Activated B cell treated with CpG ODN at 0.5 μM for 24 hours (primary cell): Measurements from ENCODE around the gene PAQR6. TPM values are rescaled to one million over a fixed set of nuclear protein-coding genes. Genes with fewer than 3 reads are reported as not detected.

ENCODE experiments used
- ATAC-seq: fragments of 200-7000 bp; cut with Tn5 transposase; one replicate; pipeline ENCODE4 v1.10.0; 2021; ENCODE audit warnings: low read depth, mild to moderate bottlenecking, moderate library complexity
- CTCF ChIA-PET: fragments of 350-600 bp; sonication (Branson Sonifier 250); formaldehyde crosslinking; loops from one replicate; lab custom pipeline; 2021; ENCODE audit warnings: antibody characterized with exemption; lab: Charles Lee
- POLR2A ChIA-PET: fragments of 350-600 bp; sonication (Branson Sonifier 250); formaldehyde crosslinking; loops from one replicate; lab custom pipeline; 2021; ENCODE audit warnings: antibody characterized with exemption; lab: Charles Lee
- DNase-seq: peaks from one replicate; pipeline ENCODE4 v3.0.0; 2022
- H3K27ac Mint-ChIP-seq: one replicate; pipeline ENCODE4 v1.8.0; 2020; ENCODE audit warnings: mixed read lengths
- H3K27me3 Mint-ChIP-seq: one replicate; pipeline ENCODE4 v1.8.0; 2021; ENCODE audit warnings: mixed read lengths
- H3K36me3 Mint-ChIP-seq: one replicate; pipeline ENCODE4 v1.8.0; 2021; ENCODE audit warnings: low read depth, mixed read lengths
- H3K4me1 Mint-ChIP-seq: one replicate; pipeline ENCODE4 v1.8.0; 2021; ENCODE audit warnings: mixed read lengths
- H3K4me3 Mint-ChIP-seq: one replicate; pipeline ENCODE4 v1.8.0; 2020; ENCODE audit warnings: mild to moderate bottlenecking, mixed read lengths
- H3K9me3 Mint-ChIP-seq: one replicate; pipeline ENCODE4 v1.8.0; 2020; ENCODE audit warnings: mixed read lengths
- CTCF ChIP-seq: fragments of 200-600 bp; IDR thresholded peaks from one replicate; pipeline ENCODE4 v1.8.0; 2022; ENCODE audit warnings: antibody characterized with exemption, mild to moderate bottlenecking
- intact Hi-C: fragments of 100-400 bp; cut with micrococcal nuclease; formaldehyde crosslinking; loops from one replicate; pipeline ENCODE4 v1.15.1; 2024
- total RNA-seq: library from RNA; stranded (reverse); gene quantifications from 2 replicates; pipeline ENCODE4 v1.2.3, GENCODE V29; 2022

The PAQR6 gene
- total RNA-seq, 1 donor from 2014 or later, result 1.6 TPM

DNA sequence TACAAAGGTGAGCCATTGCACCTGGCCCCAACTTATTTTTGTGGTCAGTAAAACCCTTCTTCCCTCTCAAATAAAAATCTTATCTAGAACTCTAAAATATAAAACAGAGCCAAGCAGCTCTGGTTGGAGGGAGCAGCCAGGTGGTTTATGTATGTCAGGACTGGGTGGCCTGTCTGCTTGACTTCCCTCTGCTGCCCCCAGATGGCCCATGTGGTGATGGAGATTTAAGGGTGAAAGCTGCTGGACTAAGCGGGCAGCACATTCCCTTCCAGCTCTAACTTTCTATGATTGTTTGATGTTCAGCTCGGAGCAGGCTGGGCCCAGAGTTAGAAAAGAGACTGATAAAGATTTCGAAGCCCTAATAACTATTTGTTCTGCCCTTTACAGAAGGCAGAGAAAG lies 11.9 kb upstream of the PAQR6 start:
- no peak for TF ChIP-seq CTCF
- Mint-ChIP-seq H3K27me3 (no peaks in the 10 kb centered on the region), H3K9me3 (no peaks in the 10 kb centered on the region), H3K27ac (no peak overlapping the region), H3K4me3 (no peak overlapping the region), H3K36me3 (peaks cover 83% of the 10 kb centered on the region), H3K4me1 (no peaks in the 10 kb centered on the region)
- ChIA-PET CTCF (no interaction called here), POLR2A (interaction anchor here (0.5 to 0.6 kb wide), 2 partner anchors 403 to 1014 kb away, joined by 3 read pairs; no protein-coding TSS in a partner anchor)
- intact Hi-C loops, result no loop called here
- DNase-seq, result no peak
- ATAC-seq, result no peak

- intact Hi-C loops, result no loop called here
- no peak overlapping the region for H3K27ac Mint-ChIP-seq
- POLR2A ChIA-PET, result interaction anchor here (0.5 kb wide), 1 partner anchor 803 kb away, joined by 3 read pairs; no protein-coding TSS in a partner anchor
- H3K4me1 Mint-ChIP-seq, result no peaks in the 10 kb centered on the region
- TF ChIP-seq CTCF, result no peak
- no peak overlapping the region for H3K4me3 Mint-ChIP-seq
- no peak for DNase-seq
- peaks cover 79% of the 10 kb centered on the region for H3K36me3 Mint-ChIP-seq
- CTCF ChIA-PET, result no interaction called here
- no peak for ATAC-seq
- no peaks in the 10 kb centered on the region for H3K27me3 Mint-ChIP-seq
- H3K9me3 Mint-ChIP-seq, result no peaks in the 10 kb centered on the region
Measured at GRCh38 chr1:156258859-156259258, 11.0 kb upstream of the PAQR6 start.

DNA sequence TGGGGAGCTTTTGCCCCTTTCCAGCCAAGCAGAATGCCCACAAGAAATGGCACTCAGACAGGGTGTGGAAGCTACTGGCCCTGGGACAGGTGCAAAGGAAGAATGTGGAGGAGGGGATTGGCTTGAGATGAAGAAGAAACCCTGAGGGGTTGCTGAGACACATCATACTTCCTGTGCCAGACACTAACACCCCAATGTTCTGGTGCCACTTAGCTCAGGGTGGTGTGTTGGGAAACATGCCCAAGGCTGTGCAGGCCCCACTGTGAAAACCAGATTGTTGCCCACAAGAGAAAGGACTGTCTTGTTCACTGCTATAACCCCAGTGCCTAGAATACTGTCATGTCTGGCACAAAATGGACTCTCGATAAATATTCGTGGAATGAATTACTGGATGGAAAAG lies 9.9 kb upstream of the PAQR6 start:
- ATAC-seq (no peak), DNase-seq (no peak)
- H3K4me1 Mint-ChIP-seq, result no peaks in the 10 kb centered on the region
- ChIA-PET CTCF (interaction anchor here (0.7 kb wide), 1 partner anchor 61 kb away, joined by 3 read pairs; no protein-coding TSS in a partner anchor), POLR2A (interaction anchor here (0.6 kb wide), 1 partner anchor 40 kb away, joined by 3 read pairs; no protein-coding TSS in a partner anchor)
- intact Hi-C loops, result no loop called here
- no peaks in the 10 kb centered on the region for H3K9me3 Mint-ChIP-seq
- no peak overlapping the region for H3K27ac Mint-ChIP-seq
- H3K27me3 Mint-ChIP-seq, result no peaks in the 10 kb centered on the region
- H3K4me3 Mint-ChIP-seq, result no peak overlapping the region
- TF ChIP-seq CTCF, result no peak
- peaks cover 79% of the 10 kb centered on the region for H3K36me3 Mint-ChIP-seq

- DNase-seq (no peak), ATAC-seq (no peak)
- H3K4me3 Mint-ChIP-seq, result no peak overlapping the region
- H3K27ac Mint-ChIP-seq, result no peak overlapping the region
- intact Hi-C loops, result no loop called here
- no peak for TF ChIP-seq CTCF
- no peaks in the 10 kb centered on the region for H3K4me1 Mint-ChIP-seq
- H3K9me3 Mint-ChIP-seq, result no peaks in the 10 kb centered on the region
- CTCF ChIA-PET, result no interaction called here
- no peaks in the 10 kb centered on the region for H3K27me3 Mint-ChIP-seq
- H3K36me3 Mint-ChIP-seq, result peaks cover 77% of the 10 kb centered on the region
- POLR2A ChIA-PET, result no interaction called here
Measured at GRCh38 chr1:156253634-156254033, 5.8 kb upstream of the PAQR6 start.

GRCh38 chr1:156251527-156251926 lies 3.7 kb upstream of the PAQR6 start:
- no peak for ATAC-seq
- no peaks in the 10 kb centered on the region for H3K27me3 Mint-ChIP-seq
- H3K4me1 Mint-ChIP-seq, result no peaks in the 10 kb centered on the region
- H3K27ac Mint-ChIP-seq, result no peak overlapping the region
- no peak overlapping the region for H3K4me3 Mint-ChIP-seq
- ChIA-PET POLR2A (no interaction called here), CTCF (no interaction called here)
- peaks cover 58% of the 10 kb centered on the region for H3K36me3 Mint-ChIP-seq
- H3K9me3 Mint-ChIP-seq, result no peaks in the 10 kb centered on the region
- DNase-seq, result no peak
- no peak for TF ChIP-seq CTCF
- intact Hi-C loops, result no loop called here
